HG02678 (cell line): Measurements from ENCODE around the gene RRP12.

ENCODE experiments used
- ATAC-seq: cut with Tn5 transposase; IDR thresholded peaks from one replicate; pipeline ENCODE4 v1.9.1; 2021; ENCODE audit warnings: mild to moderate bottlenecking, moderate library complexity; ENCODE audit not compliant: unreplicated experiment

RRP12 gene

GRCh38 chr10:97336942-97337831, 64.0 kb downstream of the RRP12 start:
- no peak for ATAC-seq

GRCh38 chr10:97336446-97336845, 64.7 kb downstream of the RRP12 start:
- ATAC-seq, result no peak

GRCh38 chr10:97336006-97336405, 65.1 kb downstream of the RRP12 start:
- no peak for ATAC-seq

GRCh38 chr10:97335188-97335619, 65.9 kb downstream of the RRP12 start:
- no peak for ATAC-seq

- peak; percentile 87 for ATAC-seq
Measured at GRCh38 chr10:97334370-97335175, 66.6 kb downstream of the RRP12 start, which contains the start of gene FRAT2. Gene FRAT2, minus strand, starts transcription at chr10:97334729. Its CDS starts 157 bp downstream, at chr10:97334572.

GRCh38 chr10:97333601-97334369, 67.4 kb downstream of the RRP12 start:
- ATAC-seq, result peak; percentile 28

DNA sequence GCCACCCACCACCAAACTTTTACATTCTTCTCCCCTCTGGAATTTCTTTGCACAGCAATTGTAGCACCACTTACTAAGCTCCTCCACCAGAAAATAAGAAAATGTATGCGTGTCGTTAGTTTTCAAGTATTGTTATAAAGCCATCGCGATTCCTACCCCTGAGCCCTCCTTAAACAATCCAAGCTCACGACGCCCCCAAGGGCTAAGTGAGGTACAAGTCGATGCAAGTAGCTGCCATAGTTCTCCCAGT, 67.9 kb downstream of the RRP12 start:
- ATAC-seq, result no peak

DNA sequence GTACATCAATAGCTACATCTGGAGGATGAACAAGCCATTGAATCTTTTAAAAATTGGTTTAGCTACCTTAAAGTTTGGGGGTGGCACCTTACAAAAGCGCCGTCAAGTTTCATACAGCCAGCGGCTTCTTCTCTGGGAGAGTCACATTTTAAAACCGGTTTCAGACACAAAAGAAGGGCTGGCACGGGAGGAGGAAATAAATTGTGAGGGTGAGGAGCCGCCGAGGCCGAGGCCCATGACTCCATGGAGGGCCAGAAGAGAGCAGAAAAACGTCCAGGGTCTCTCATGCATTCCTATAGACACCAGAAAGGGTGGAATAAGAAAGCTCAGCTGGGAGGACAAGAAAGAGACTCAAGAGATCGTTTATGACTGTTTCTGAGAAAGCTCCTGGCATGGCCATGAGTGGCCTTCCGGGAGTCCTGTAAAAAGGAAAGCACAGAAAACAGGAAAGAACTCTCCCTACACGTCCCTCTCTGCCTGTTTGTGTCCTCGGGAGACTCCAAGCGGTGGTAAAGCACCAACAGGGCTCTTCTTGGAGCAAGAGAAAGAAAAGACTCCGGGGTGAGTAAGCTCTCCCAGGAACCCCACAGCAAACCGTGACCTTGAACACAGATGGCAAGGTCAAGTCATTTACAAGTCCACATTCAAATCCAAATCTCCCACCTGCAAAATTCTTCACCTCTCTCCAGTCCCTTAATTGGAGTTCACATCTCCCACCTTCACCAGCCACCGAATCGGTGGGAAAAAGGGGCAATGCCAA, 68.4 kb downstream of the RRP12 start:
- ATAC-seq, result no peak

GRCh38 chr10:97331153-97331703, 69.9 kb downstream of the RRP12 start:
- no peak for ATAC-seq

GRCh38 chr10:97329766-97330165, 71.4 kb downstream of the RRP12 start:
- ATAC-seq, result no peak

- no peak for ATAC-seq
Measured at GRCh38 chr10:97328646-97329453, 72.3 kb downstream of the RRP12 start.

GRCh38 chr10:97327348-97328294, 73.5 kb downstream of the RRP12 start:
- no peak for ATAC-seq

DNA sequence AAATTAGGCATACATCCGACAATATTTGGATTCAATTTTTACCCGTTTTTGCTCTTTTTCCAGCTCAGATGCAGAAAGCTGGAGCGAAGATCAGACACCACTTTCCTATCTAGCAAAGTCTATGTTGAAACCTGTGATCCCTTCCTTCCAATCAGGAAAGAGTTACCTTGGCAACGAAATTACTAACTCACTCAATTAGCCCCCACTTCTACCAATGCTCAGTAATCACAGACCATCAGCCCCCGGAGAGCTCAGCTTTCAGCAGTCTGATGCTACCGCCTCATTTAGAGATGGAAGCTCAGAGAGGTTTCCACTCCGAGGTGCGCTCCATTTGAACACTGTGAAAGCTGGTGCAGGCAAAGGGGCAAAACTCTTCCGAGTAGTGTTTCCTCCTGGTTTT, 75.4 kb downstream of the RRP12 start:
- no peak for ATAC-seq

DNA sequence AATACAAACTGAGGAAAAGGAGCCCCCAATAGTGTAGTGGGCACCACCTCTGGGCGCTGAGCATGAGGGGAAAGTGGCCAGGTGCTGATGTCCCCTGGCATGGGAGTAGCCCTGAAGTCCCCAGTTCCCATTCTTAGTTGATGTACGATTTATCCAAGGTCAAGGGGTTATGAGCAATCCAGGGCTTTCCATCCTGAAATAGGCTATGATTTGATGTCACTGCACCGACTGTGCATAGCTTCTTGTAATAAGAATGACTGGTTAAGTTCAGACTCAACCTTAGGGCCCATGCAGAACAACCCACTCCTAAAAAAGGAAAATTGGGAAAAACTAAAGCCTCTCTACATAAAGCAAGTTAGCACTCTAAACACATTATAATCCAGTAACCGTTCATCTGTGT, 77.6 kb downstream of the RRP12 start:
- ATAC-seq, result no peak

DNA sequence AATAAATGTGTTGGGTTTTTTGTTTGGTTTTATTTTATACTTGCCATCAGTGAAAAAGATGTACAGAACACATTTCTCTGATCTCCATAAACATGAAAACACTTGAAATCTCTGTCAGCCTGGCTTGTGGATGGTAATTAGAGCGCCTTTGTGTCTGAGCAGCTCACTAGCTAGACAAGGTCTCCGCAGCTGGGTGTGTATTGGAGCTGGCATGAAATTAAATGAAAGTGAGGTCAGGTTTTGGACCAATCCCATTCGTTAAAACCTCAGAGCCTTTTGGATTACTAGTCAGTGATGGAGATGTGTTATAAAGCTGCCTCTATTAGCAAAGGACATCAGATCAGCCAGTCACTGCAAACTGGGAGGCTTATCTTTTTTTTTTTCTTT, 79.3 kb downstream of the RRP12 start:
- no peak for ATAC-seq

DNA sequence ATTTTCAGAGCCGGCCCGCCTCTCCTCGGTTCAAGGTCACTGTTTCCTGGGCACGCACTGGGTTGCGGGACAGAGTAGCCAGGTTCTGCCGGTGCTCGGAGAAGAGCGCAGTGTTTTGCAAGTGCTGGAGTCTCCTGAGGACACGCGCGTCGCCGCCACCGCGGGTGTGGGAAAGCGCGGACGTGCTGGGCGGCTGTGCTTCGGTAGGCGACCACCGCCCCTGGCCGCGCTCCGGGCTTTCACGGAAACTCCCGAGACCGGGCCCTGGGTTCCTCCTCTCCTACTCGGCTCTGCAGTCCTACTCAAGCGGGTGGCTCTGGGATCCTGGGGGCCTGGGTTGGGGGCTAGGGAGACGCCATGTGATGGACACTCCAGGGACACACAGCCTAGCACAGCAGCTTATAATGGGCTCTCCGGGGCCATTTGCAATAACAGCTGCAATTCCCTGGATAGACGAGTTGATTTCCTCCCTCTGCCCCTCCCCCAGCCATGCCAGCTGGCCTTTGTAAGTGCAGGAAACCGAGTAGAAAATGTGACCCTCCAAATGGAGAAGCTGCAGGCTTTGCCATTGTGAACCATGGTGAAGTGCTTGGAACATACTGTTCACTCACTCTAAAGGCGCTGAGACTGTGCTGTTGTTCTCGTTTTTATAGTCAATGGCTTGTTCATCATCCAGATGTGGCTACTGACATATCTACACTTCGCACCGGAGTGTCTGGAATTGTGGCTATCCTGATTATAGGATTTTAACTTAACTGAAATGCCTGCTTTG, 79.9 kb downstream of the RRP12 start:
- no peak for ATAC-seq

DNA sequence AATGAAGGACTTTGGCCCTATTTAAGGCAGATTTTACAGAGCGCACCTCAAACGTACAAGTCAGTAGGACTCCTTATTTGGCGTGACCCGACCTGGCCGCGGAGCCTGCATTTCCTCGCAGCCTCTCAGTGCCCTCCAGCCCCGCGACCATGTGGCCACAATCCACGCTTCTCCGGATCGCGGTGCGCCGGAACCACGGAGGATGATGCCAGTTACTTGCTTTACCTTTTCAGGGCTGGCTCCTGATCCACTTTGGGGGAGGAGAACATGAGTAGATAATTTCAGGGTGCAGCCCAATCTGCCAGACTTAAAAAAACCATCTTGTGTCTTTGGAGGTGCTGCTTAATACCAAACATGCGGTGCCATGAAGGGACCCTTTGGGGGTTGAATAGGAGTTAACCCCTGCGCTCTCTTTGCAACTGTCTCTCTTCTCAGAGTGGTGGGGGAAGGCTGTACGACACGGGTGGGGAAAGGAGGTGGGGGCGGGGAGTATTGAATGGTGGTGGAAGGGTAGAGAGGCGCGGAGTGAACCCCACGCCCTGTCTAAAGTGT, 80.6 kb downstream of the RRP12 start:
- no peak for ATAC-seq
